ENCODE measurements around the gene AKR1A1. TPM values are rescaled to one million over a fixed set of nuclear protein-coding genes. Genes with fewer than 3 reads are reported as not detected.

The AKR1A1 gene
- total RNA-seq, 2 experiments from 2014 or later, result 25.3 to 31.0 TPM

- no peak for TF ChIP-seq CTCF (IDR thresholded peaks at IDR 0.05)
- Mint-ChIP-seq H3K27me3 (no peaks in the 10 kb centered on the region), H3K4me1 (ENCODE audit: low read depth) (peaks cover 33% of the 10 kb centered on the region), H3K4me3 (no peak overlapping the region), H3K9me3 (no peaks in the 10 kb centered on the region), H3K36me3 (ENCODE audit: low read depth) (peaks cover 12% of the 10 kb centered on the region), H3K27ac (no peak overlapping the region)
- no peak for ATAC-seq (ENCODE audit: poor library complexity)
- no peak for DNase-seq
- Histone ChIP-seq H3K36me3 (ENCODE audit: insufficient read depth, low read length) (peaks cover 11% of the 10 kb centered on the region), H3K27me3 (ENCODE audit: control insufficient read depth in 1 of 2, insufficient read depth in 2 of 2, low read length in 2 of 2) (no peaks in the 10 kb centered on the region), H3K4me3 (ENCODE audit: low read length) (no peak overlapping the region), H3K4me1 (ENCODE audit: insufficient read depth, low read length) (peaks cover 23% of the 10 kb centered on the region), H3K9me3 (ENCODE audit: control insufficient read depth in 1 of 2, insufficient read depth in 1 of 2, low read length in 2 of 2) (no peaks in the 10 kb centered on the region), H3K27ac (ENCODE audit: low read depth in 1 of 2, low read length in 2 of 2) (no peak overlapping the region)
- ChIA-PET POLR2A (no interaction called here), CTCF (no interaction called here)
- intact Hi-C loops (cut with DNase I, micrococcal nuclease), result loop anchor here (1.0 to 5.0 kb wide), 2 partner anchors 18 to 184 kb away; partner anchors contain the start of genes GPBP1L1 (in 1 of the 2), PRDX1 (in 1 of the 2) and TMEM69 (in 1 of the 2)
Observed at GRCh38 chr1:45503462-45504360, 46.9 kb upstream of the AKR1A1 start.

- Histone ChIP-seq H3K4me3 (ENCODE audit: low read length) (no peak overlapping the region), H3K27ac (ENCODE audit: low read depth in 1 of 2, low read length in 2 of 2) (no peak overlapping the region), H3K27me3 (ENCODE audit: control insufficient read depth in 1 of 2, insufficient read depth in 2 of 2, low read length in 2 of 2) (no peaks in the 10 kb centered on the region), H3K9me3 (ENCODE audit: control insufficient read depth in 1 of 2, insufficient read depth in 1 of 2, low read length in 2 of 2) (no peaks in the 10 kb centered on the region), H3K4me1 (ENCODE audit: insufficient read depth, low read length) (no peaks in the 10 kb centered on the region), H3K36me3 (ENCODE audit: insufficient read depth, low read length) (peaks cover 44% of the 10 kb centered on the region)
- DNase-seq (no peak), ATAC-seq (ENCODE audit: poor library complexity) (no peak)
- ChIA-PET POLR2A (no interaction called here), CTCF (interaction anchor here (1.1 kb wide), 1 partner anchor 53 kb away, joined by 3 read pairs; no protein-coding TSS in a partner anchor)
- intact Hi-C loops (cut with DNase I, micrococcal nuclease), result no loop called here
- H3K27me3 Mint-ChIP-seq, result no peaks in the 10 kb centered on the region
- H3K27ac Mint-ChIP-seq, result no peak overlapping the region
- H3K9me3 Mint-ChIP-seq, result no peaks in the 10 kb centered on the region
- TF ChIP-seq CTCF (IDR thresholded peaks at IDR 0.05), result no peak
- H3K36me3 Mint-ChIP-seq (ENCODE audit: low read depth), result peaks cover 43% of the 10 kb centered on the region
- H3K4me3 Mint-ChIP-seq, result no peak overlapping the region
- H3K4me1 Mint-ChIP-seq (ENCODE audit: low read depth), result peaks cover 1% of the 10 kb centered on the region
Observed at GRCh38 chr1:45507195-45507594, 43.4 kb upstream of the AKR1A1 start.

- peaks cover 49% of the 10 kb centered on the region for H3K36me3 Mint-ChIP-seq (ENCODE audit: low read depth)
- no peak for TF ChIP-seq CTCF (IDR thresholded peaks at IDR 0.05)
- intact Hi-C loops (cut with DNase I, micrococcal nuclease), result no loop called here
- no peak overlapping the region for H3K4me3 Mint-ChIP-seq
- Histone ChIP-seq H3K27me3 (ENCODE audit: control insufficient read depth in 1 of 2, insufficient read depth in 2 of 2, low read length in 2 of 2) (no peaks in the 10 kb centered on the region), H3K36me3 (ENCODE audit: insufficient read depth, low read length) (peaks cover 51% of the 10 kb centered on the region), H3K9me3 (ENCODE audit: control insufficient read depth in 1 of 2, insufficient read depth in 1 of 2, low read length in 2 of 2) (no peaks in the 10 kb centered on the region), H3K27ac (ENCODE audit: low read depth in 1 of 2, low read length in 2 of 2) (no peak overlapping the region), H3K4me1 (ENCODE audit: insufficient read depth, low read length) (no peaks in the 10 kb centered on the region), H3K4me3 (ENCODE audit: low read length) (no peak overlapping the region)
- DNase-seq (no peak), ATAC-seq (ENCODE audit: poor library complexity) (no peak)
- CTCF ChIA-PET, result interaction anchor here (1.1 kb wide), 1 partner anchor 52 kb away, joined by 3 read pairs; no protein-coding TSS in a partner anchor
- H3K27ac Mint-ChIP-seq, result peak overlapping the region; percentile 24
- POLR2A ChIA-PET, result no interaction called here
- H3K4me1 Mint-ChIP-seq (ENCODE audit: low read depth), result no peaks in the 10 kb centered on the region
- no peaks in the 10 kb centered on the region for H3K9me3 Mint-ChIP-seq
- no peaks in the 10 kb centered on the region for H3K27me3 Mint-ChIP-seq
Observed at GRCh38 chr1:45507893-45508292, 42.7 kb upstream of the AKR1A1 start.

Measured in CD4-positive, alpha-beta T cell (primary cell).